Hepatocyte (in vitro differentiated cells): ENCODE results near the gene SCN4B.

Source experiments
- EZH2phosphoT487 ChIP-seq: fragments of 200-600 bp; sonication (generic); IDR thresholded peaks from one replicate; pipeline ENCODE4 v1.6.1; 2018; ENCODE audit warnings: antibody characterized with exemption, mild to moderate bottlenecking, low read depth, moderate library complexity; ENCODE audit not compliant: unreplicated experiment, severe bottlenecking
- TF ChIP-seq, protein P1 (sequence below): fragments of 200-600 bp; sonication (generic); IDR thresholded peaks from 2 replicates; pipeline ENCODE4 v1.5.1; 2016; ENCODE audit warnings: antibody characterized with exemption, mild to moderate bottlenecking; ENCODE audit not compliant: poor library complexity

- TF ChIP-seq, protein P1, sequence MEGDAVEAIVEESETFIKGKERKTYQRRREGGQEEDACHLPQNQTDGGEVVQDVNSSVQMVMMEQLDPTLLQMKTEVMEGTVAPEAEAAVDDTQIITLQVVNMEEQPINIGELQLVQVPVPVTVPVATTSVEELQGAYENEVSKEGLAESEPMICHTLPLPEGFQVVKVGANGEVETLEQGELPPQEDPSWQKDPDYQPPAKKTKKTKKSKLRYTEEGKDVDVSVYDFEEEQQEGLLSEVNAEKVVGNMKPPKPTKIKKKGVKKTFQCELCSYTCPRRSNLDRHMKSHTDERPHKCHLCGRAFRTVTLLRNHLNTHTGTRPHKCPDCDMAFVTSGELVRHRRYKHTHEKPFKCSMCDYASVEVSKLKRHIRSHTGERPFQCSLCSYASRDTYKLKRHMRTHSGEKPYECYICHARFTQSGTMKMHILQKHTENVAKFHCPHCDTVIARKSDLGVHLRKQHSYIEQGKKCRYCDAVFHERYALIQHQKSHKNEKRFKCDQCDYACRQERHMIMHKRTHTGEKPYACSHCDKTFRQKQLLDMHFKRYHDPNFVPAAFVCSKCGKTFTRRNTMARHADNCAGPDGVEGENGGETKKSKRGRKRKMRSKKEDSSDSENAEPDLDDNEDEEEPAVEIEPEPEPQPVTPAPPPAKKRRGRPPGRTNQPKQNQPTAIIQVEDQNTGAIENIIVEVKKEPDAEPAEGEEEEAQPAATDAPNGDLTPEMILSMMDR, result no peak
- no peak for TF ChIP-seq EZH2phosphoT487
Measured at GRCh38 chr11:118168316-118168715, 15.7 kb upstream of the SCN4B start.
